GM19043 (cell line): ENCODE data around the gene ZEB1.
"Not testable (repeated sequence)": the region's sequence is repeated elsewhere in the genome, so short reads cannot be mapped to it uniquely, and the experiment has no call there.

ENCODE experiments used
- ATAC-seq: cut with Tn5 transposase; IDR thresholded peaks from one replicate; pipeline ENCODE4 v1.9.1; 2021; ENCODE audit warnings: low read depth; ENCODE audit not compliant: unreplicated experiment

ZEB1 gene

GRCh38 chr10:31479752-31480151, 160.7 kb downstream of the ZEB1 start:
- ATAC-seq: no peak

- no peak for ATAC-seq
These were observed 164.5 kb downstream of the ZEB1 start for GRCh38 chr10:31483546-31483945.

- no peak for ATAC-seq
These were observed 165.6 kb downstream of the ZEB1 start for GRCh38 chr10:31484431-31485135.

GRCh38 chr10:31490858-31491504, 172.0 kb downstream of the ZEB1 start:
- no peak for ATAC-seq

GRCh38 chr10:31507427-31507826, 188.4 kb downstream of the ZEB1 start:
- ATAC-seq: no peak

DNA sequence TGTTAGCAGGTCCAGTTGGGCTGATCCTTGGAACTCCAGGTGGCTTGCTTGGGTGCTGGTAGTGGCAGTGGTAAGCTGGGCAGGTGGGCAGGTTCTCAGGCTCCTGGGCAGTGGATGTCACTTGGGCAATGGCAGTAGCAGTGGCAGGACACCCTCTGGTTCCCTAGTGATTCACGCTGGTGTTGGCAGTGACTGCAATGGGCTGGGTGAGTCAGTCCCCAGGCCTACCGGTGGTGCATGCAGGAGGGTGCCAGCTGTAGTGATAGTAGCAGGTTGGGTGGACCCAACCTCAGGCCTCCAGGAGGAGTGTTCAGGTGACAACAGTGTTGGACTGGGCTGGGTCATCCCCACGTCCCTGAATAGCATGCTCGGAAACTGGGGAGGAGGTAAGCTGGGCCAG, 189.2 kb downstream of the ZEB1 start:
- ATAC-seq: no peak

- ATAC-seq: no peak
These were observed 189.9 kb downstream of the ZEB1 start for GRCh38 chr10:31508882-31509281.

GRCh38 chr10:31509989-31510388, 191.0 kb downstream of the ZEB1 start:
- no peak for ATAC-seq

DNA sequence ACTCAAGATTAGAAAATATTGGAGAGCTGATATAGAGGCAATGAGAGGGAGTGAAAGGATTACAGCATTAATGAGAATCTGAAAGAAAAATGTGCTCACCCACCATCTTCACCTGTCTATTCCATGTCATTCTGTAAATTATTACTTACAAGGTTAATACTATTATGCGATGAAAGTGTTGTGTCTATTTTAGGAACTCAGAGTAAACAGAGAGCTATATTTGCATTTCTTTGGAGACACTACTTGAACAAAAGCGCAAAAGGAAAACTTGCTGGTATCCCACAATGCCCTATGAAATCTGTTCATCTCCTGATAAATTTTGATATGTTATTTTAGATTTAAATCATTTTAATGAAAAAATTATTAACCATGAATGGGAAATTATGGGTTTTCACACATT, 196.1 kb downstream of the ZEB1 start:
- no peak for ATAC-seq

GRCh38 chr10:31515819-31516402, 196.9 kb downstream of the ZEB1 start:
- no peak for ATAC-seq

DNA sequence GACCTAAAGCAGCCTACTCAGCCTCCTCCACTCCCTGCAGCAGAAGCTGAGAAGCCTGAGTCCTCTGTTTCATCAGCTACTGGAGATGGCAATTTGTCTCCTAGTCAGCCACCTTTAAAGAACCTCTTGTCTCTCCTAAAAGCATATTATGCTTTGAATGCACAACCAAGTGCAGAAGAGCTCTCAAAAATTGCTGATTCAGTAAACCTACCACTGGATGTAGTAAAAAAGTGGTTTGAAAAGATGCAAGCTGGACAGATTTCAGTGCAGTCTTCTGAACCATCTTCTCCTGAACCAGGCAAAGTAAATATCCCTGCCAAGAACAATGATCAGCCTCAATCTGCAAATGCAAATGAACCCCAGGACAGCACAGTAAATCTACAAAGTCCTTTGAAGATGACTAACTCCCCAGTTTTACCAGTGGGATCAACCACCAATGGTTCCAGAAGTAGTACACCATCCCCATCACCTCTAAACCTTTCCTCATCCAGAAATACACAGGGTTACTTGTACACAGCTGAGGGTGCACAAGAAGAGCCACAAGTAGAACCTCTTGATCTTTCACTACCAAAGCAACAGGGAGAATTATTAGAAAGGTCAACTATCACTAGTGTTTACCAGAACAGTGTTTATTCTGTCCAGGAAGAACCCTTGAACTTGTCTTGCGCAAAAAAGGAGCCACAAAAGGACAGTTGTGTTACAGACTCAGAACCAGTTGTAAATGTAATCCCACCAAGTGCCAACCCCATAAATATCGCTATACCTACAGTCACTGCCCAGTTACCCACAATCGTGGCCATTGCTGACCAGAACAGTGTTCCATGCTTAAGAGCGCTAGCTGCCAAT, 202.2 kb downstream of the ZEB1 start:
- no peak for ATAC-seq

DNA sequence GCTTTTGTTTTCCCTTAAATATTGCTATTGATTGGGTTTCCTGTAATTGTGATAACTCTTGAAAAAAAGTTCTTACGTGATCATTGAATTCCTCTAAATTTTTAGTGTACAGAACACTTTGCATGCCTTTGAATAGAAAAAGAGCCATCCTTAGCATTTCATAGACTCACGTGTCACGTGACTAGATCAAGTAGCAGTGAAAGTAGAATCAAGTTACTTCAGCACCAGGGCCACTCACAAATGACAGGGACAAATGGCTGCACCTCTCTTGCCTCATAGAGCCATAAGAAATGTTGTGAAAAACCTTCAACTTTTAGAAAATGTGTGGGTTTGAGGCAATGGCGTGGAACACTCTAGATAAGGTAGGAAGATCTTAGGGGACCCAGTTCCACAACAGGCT, 203.8 kb downstream of the ZEB1 start:
- no peak for ATAC-seq

GRCh38 chr10:31524460-31524859, 205.4 kb downstream of the ZEB1 start:
- ATAC-seq: no peak

DNA sequence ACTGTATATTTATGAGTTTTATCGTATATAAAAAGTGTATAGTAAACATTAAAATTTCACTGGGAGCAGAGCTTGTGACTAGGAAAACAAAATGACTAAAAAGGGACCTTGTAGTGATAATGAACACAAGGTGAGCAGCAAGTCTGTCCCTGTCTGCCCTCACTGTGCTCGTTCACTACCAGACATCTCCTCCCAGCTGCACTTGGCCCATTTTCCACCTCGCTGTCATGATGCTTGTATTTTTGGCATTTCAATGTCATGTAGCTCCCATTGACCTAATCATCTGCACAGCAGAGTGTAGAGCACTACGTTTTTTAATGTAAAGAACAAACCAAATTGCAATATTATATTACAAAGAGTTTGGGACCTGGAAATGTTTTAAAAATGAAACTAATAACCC, 207.2 kb downstream of the ZEB1 start:
- no peak for ATAC-seq

- ATAC-seq: no peak
These were observed 207.7 kb downstream of the ZEB1 start for GRCh38 chr10:31526681-31527080.

DNA sequence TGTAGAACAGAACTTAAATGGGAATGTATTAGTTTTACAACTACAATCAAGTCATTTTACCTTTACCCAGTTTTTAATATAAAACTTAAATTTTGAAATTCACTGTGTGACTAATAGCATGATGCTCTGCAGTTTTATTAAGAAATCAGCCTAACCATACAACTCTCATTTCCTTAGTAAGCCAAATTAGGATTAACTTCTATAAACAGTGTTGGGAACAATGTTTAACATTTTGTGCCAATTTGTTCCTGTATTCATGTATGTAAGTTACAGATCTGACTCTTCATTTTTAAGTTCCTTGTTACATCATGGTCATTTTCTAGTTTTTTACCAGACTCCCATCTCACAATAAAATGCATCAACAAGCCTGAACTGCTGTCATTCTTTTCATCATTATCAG, 209.8 kb downstream of the ZEB1 start:
- ATAC-seq: no peak

DNA sequence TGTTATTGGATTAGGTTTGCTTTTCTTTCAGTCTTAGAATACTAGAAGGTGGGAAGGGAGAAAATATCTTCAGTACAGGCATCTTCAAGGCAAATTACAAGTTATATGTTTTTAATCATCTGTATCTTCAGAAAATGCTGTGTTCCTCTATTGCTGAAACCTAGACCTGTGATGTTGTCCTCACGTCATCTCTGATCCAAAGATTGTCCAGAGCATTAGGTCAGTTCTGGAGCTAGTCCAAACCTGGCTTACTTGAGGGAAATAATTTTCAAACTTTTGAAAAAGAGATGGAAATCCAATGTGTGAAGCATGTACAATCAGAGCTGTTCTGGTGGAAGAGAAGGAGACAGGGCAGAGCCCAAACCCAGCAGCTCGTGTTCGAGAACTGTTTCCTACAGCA, 217.3 kb downstream of the ZEB1 start:
- ATAC-seq: no peak

GRCh38 chr10:31549896-31550295, 230.9 kb downstream of the ZEB1 start:
- ATAC-seq: no peak

GRCh38 chr10:31554556-31554955, 235.5 kb downstream of the ZEB1 start:
- no peak for ATAC-seq

DNA sequence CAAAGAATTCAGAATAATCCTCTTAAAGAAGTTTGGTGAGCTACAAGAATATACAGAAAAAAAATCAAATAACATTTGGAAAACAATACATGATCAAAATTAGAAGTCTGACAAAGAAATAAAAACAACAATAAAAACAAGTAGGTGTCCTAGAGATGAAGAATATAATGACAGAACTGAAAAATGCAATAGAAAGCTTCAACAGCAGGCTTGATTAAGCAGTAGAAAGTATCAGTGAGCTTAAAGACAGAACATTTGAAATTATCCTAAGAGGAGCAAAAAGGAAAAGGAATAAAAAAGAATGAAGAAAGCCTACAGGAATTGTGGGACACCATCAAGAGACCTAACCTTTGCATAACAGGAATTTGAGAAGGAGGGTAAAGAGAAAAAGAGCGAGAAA, 238.8 kb downstream of the ZEB1 start:
- no peak for ATAC-seq

DNA sequence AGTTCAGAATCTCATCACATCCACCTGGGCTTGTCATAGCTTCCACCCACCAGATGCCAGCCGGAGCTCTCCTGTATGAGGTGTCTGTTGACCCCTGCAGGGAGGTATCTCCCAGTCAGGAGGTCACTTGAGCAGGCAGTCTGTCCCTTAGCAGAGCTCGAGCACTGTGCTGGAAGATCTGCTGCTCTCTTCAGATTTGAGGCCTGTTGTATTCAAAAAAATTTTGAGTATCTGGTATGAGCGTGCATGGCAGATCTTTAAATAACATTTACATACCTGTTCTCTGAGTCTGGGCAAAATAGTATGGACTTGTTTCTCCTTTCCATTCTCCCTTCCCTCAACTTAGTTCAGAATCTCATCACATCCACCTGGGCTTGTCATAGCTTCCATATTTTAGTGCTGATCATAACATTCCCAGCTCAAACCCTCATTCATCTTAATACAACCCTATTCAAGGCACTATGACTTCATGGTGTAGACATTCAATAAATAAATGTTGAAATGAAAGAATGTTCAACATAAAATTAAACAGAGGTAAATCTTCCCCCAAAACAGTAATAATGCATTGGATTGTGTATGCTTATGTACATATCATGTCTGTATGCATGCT, 249.3 kb downstream of the ZEB1 start:
- ATAC-seq: not testable (repeated sequence)
